GM10248 (cell line): ENCODE measurements around the gene LINC01488.

Source experiments
- CTCF ChIA-PET: fragments of 300-600 bp; sonication (Branson Sonifier 250); formaldehyde crosslinking; extraction: SDS; loops from one replicate; lab custom pipeline; 2021; ENCODE audit warnings: antibody characterized with exemption; lab: Yijun Ruan, JAX
- POLR2A ChIA-PET: fragments of 350-650 bp; sonication (Branson Sonifier 250); formaldehyde crosslinking; extraction: SDS; loops from one replicate; lab custom pipeline; 2020; ENCODE audit warnings: antibody characterized with exemption; lab: Yijun Ruan, JAX
- DNase-seq: peaks from one replicate; pipeline ENCODE4 v3.0.0; 2012; ENCODE audit errors: extremely low spot score
- CTCF ChIP-seq: IDR thresholded peaks from 2 replicates; pipeline ENCODE4 v1.5.1; 2012; ENCODE audit warnings: mild to moderate bottlenecking, low read depth; ENCODE audit errors: extremely low read depth, missing control alignments, control extremely low read depth

LINC01488 gene

GRCh38 chr11:69463995-69464960 is 17.2 kb upstream of the LINC01488 start:
- ChIA-PET POLR2A (no interaction called here), CTCF (interaction anchor here (2.2 kb wide), 1 partner anchor 21 kb away, joined by 5 read pairs; no protein-coding TSS in a partner anchor)
- no peak for TF ChIP-seq CTCF
- no peak for DNase-seq

- ChIA-PET CTCF (interaction anchor here (0.9 kb wide), 1 partner anchor 8 kb away, joined by 3 read pairs; no protein-coding TSS in a partner anchor), POLR2A (no interaction called here)
- no peak for DNase-seq
- no peak for TF ChIP-seq CTCF
Observed at GRCh38 chr11:69465236-69466000, 16.0 kb upstream of the LINC01488 start.

GRCh38 chr11:69466039-69466438 is 15.4 kb upstream of the LINC01488 start:
- CTCF ChIA-PET = interaction anchor here (0.8 to 0.9 kb wide), 2 partner anchors 8 to 173 kb away, joined by 3 read pairs; no protein-coding TSS in a partner anchor
- POLR2A ChIA-PET = no interaction called here
- TF ChIP-seq CTCF = no peak
- DNase-seq = no peak

GRCh38 chr11:69467196-69467595 is 14.3 kb upstream of the LINC01488 start:
- DNase-seq = no peak
- TF ChIP-seq CTCF = no peak
- ChIA-PET CTCF (no interaction called here), POLR2A (interaction anchor here (0.6 kb wide), 1 partner anchor 349 kb away, joined by 4 read pairs; no protein-coding TSS in a partner anchor)

GRCh38 chr11:69467646-69468045 is 13.8 kb upstream of the LINC01488 start:
- no peak for TF ChIP-seq CTCF
- ChIA-PET POLR2A (interaction anchor here (0.6 kb wide), 1 partner anchor 349 kb away, joined by 4 read pairs; no protein-coding TSS in a partner anchor), CTCF (no interaction called here)
- no peak for DNase-seq

GRCh38 chr11:69468221-69468620 is 13.2 kb upstream of the LINC01488 start:
- ChIA-PET CTCF (no interaction called here), POLR2A (no interaction called here)
- no peak for TF ChIP-seq CTCF

More at GRCh38 chr11:69468221-69468620, 13.2 kb upstream of the LINC01488 start:
- DNase-seq = no peak
